K562 (cell line): ENCODE measurements around the gene MLKL. TPM values are rescaled to one million over a fixed set of nuclear protein-coding genes. Genes with fewer than 3 reads are reported as not detected.

Source experiments
- CBFA2T3 ChIP-seq: fragments of 450-650 bp; IDR thresholded peaks from 2 replicates; pipeline ENCODE4 v1.6.1; 2017
- CTCFL ChIP-seq: IDR thresholded peaks from 2 replicates; pipeline ENCODE4 v1.6.1; 2011; ENCODE audit warnings: borderline replicate concordance, low read depth, mild to moderate bottlenecking, moderate library complexity, low read length; ENCODE audit not compliant: insufficient read depth, poor library complexity, severe bottlenecking
- DMBX1 ChIP-seq: fragments of 250-450 bp; sonication (Bioruptor Pico); IDR thresholded peaks from 2 replicates; pipeline ENCODE4 v1.8.0; 2022; ENCODE audit warnings: inconsistent platforms, mild to moderate bottlenecking, moderate library complexity, borderline replicate concordance
- GATA2 ChIP-seq: sonication (generic); formaldehyde crosslinking; IDR thresholded peaks from 2 replicates; pipeline ENCODE4 v1.4.0; 2020; ENCODE audit warnings: mild to moderate bottlenecking, missing genetic modification reagents
- HIVEP1 ChIP-seq: fragments of 250-450 bp; sonication (Bioruptor Pico); IDR thresholded peaks from 2 replicates; pipeline ENCODE4 v1.4.0; 2020; ENCODE audit warnings: mild to moderate bottlenecking
- HMG20B ChIP-seq: fragments of 250-450 bp; sonication (Bioruptor Pico); IDR thresholded peaks from 2 replicates; pipeline ENCODE4 v1.5.0; 2021; ENCODE audit warnings: mild to moderate bottlenecking
- MTA1 ChIP-seq: fragments of 450-650 bp; IDR thresholded peaks from 2 replicates; pipeline ENCODE4 v1.6.1; 2017; ENCODE audit warnings: borderline replicate concordance
- NFE2L1 ChIP-seq: fragments of 450-650 bp; IDR thresholded peaks from 2 replicates; pipeline ENCODE4 v1.6.1; 2016; ENCODE audit warnings: missing genetic modification characterization, low read depth, mild to moderate bottlenecking, missing compliant biosample characterization, moderate library complexity, borderline replicate concordance
- PRDM10 ChIP-seq: fragments of 450-650 bp; IDR thresholded peaks from 2 replicates; pipeline ENCODE4 v1.6.1; 2018; ENCODE audit not compliant: partially characterized antibody
- ZBTB17 ChIP-seq: fragments of 450-650 bp; formaldehyde crosslinking; IDR thresholded peaks from 2 replicates; pipeline ENCODE4 v1.4.0; 2020; ENCODE audit warnings: mild to moderate bottlenecking
- ZNF592 ChIP-seq: fragments of 450-650 bp; IDR thresholded peaks from 2 replicates; pipeline ENCODE4 v1.6.1; 2017; ENCODE audit warnings: antibody characterized with exemption, mild to moderate bottlenecking
- ZNF780A ChIP-seq: fragments of 250-450 bp; sonication (Bioruptor Pico); IDR thresholded peaks from 2 replicates; pipeline ENCODE4 v1.5.0; 2021; ENCODE audit warnings: mild to moderate bottlenecking
- polyA plus RNA-seq, 8 experiments: library from polyadenylated mRNA; depleted of rRNA in 4 of 8; stranded (reverse) in 5 of 8; unstranded in 3 of 8; fragments of >200 nt; fragmentation: Nextera tagmentation in 2 of 8; fragmentation: Illumina TruSeq in 1 of 8; extraction: Ambion mirVana in 2 of 8; extraction: Trizol in 1 of 8; gene quantifications; 2 replicates each; pipeline versions ENCODE4 v1.2.1 to v1.2.3, GENCODE V29; 2011 to 2014; ENCODE audit warnings: inconsistent platforms in 1 of 8, missing spikeins in 1 of 8
- total RNA-seq, 7 experiments: library from RNA; depleted of rRNA in 6 of 7; stranded (reverse); fragments of >200 nt in 6 of 7; fragmentation: Illumina TruSeq in 2 of 7; extraction: Trizol in 2 of 7; gene quantifications; 2 replicates each; pipeline versions ENCODE4 v1.2.1 to v1.2.3, GENCODE V29; 2011 to 2021; ENCODE audit warnings: low replicate concordance in 1 of 7
- TF ChIP-seq, protein P1 (sequence below): fragments of 250-450 bp; sonication (Bioruptor Pico); IDR thresholded peaks from 2 replicates; pipeline ENCODE4 v1.8.0; 2022; ENCODE audit warnings: moderate library complexity, mild to moderate bottlenecking, inconsistent platforms
- TF ChIP-seq, protein P2 (sequence below): fragments of 450-650 bp; IDR thresholded peaks from 2 replicates; pipeline ENCODE4 v1.7.0; 2016; ENCODE audit warnings: borderline replicate concordance

MLKL gene
- total and polyA plus RNA-seq, 9 of the 15 experiments (the other 6 are each of a cell fraction or from before 2014, with no cell fraction given): 1.6 to 6.1 (median 4.8) TPM

DNA sequence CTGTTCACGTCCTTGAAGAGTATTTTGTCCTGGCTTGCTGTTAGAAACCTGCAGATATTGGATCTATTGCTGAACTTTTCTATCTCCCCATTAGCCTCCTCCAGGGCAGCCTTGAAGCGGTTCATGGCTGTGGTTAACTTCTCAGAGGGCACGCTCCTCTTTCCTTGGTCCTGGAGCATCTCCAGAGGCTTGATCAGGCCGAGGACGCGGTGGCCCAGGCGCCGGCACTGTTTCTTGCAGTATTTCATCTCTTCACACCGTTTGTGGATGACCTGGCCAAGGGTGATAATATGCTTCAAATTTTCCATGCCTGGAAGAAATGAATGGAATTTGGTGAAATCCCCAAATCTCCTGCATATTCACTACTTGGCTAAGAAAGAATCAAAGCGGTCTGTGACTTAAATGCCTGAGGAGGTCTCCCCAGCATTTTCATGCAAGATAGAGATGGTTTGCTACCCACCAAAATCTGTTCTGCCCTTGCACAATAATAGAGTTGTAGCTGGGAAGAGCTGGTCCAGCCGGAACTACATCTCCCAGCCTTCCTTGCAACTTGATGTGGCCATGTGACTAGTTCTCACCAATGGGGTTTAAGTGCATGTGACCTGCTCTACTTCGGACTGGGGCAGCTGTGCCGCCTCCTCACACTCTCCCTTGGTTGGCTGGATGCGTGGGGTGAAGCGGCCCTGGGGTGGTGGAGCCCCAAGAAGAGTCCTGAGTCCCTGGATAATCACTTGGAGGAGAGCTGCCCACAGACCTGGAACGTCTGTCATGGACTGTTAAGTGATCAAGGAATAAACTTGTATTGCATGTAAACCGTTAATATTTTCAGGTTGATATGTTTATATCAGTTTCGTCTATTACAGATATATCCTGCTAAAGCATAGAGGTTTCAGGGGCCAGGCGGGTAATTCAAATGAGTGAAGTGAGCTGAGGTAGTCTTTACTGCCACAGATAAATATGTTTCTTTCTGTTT, 4.9 kb downstream of the MLKL start (continued):
- 0 out of 2 replicates have a peak, but pooled peaks have one; percentile 19 for TF ChIP-seq ZNF592
- TF ChIP-seq CTCFL: no peak
- TF ChIP-seq CBFA2T3: no peak
- TF ChIP-seq, protein P1, sequence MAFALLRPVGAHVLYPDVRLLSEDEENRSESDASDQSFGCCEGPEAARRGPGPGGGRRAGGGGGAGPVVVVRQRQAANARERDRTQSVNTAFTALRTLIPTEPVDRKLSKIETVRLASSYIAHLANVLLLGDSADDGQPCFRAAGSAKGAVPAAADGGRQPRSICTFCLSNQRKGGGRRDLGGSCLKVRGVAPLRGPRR (CRISPR knock-in tag): no peak
- TF ChIP-seq, protein P2, sequence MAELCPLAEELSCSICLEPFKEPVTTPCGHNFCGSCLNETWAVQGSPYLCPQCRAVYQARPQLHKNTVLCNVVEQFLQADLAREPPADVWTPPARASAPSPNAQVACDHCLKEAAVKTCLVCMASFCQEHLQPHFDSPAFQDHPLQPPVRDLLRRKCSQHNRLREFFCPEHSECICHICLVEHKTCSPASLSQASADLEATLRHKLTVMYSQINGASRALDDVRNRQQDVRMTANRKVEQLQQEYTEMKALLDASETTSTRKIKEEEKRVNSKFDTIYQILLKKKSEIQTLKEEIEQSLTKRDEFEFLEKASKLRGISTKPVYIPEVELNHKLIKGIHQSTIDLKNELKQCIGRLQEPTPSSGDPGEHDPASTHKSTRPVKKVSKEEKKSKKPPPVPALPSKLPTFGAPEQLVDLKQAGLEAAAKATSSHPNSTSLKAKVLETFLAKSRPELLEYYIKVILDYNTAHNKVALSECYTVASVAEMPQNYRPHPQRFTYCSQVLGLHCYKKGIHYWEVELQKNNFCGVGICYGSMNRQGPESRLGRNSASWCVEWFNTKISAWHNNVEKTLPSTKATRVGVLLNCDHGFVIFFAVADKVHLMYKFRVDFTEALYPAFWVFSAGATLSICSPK: no peak
- TF ChIP-seq ZNF780A (CRISPR knock-in tag): no peak
- peak; percentile 47 for TF ChIP-seq PRDM10
- TF ChIP-seq HMG20B (CRISPR knock-in tag): no peak
- no peak for TF ChIP-seq HIVEP1 (CRISPR knock-in tag)
- no peak for TF ChIP-seq GATA2
- no peak for TF ChIP-seq ZBTB17
- TF ChIP-seq MTA1: no peak
- TF ChIP-seq DMBX1 (CRISPR knock-in tag): no peak
- TF ChIP-seq NFE2L1 (tag): no peak
